Stimulated activated CD8-positive, alpha-beta memory T cell treated with anti-CD3 and anti-CD28 coated beads, Interleukin-12 subunit alpha, Interleukin-12 subunit beta, amount 100 ng/mL, for 24 hours (primary cell): ENCODE results near the gene TAP1.

Experiments
- DNase-seq: peaks from one replicate; pipeline ENCODE4 v3.0.0-alpha.2; 2020; ENCODE audit errors: extremely low read depth

Gene TAP1

DNA sequence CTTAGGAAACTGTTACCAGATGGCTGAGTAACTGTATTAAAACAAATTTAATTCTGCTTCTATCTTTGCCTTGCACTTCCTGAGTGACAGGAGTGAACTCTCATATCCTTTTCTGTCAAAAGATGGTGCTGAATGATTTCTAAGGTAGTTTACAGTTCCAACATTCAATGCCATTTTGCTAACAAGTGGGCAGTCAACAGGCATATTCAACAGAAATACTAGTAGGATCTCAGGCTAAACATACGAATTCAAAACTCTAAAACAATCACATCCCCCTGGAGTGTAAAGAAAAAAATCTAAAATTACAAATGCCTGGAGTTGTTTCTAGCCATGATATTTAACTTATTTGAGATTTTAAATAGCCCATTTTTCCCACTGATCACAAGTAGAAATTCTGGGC lies 7.2 kb upstream of the TAP1 start:
- no peak for DNase-seq

DNA sequence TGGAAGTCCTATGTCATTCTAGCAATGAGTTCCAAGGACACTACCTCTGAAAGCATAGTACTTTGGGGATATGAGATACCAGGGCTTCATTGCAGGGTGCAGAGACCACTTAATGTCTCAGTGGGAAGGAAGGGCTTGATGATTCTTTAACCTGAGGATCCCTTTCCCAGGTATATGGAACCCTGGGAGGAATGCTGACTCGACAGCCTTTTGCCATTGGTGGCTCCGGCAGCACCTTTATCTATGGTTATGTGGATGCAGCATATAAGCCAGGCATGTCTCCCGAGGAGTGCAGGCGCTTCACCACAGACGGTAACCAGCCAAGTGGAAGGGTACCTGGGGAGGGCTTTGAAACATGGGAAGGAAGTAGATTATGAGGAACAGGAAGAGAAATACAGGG lies 4.7 kb upstream of the TAP1 start:
- DNase-seq = no peak

DNA sequence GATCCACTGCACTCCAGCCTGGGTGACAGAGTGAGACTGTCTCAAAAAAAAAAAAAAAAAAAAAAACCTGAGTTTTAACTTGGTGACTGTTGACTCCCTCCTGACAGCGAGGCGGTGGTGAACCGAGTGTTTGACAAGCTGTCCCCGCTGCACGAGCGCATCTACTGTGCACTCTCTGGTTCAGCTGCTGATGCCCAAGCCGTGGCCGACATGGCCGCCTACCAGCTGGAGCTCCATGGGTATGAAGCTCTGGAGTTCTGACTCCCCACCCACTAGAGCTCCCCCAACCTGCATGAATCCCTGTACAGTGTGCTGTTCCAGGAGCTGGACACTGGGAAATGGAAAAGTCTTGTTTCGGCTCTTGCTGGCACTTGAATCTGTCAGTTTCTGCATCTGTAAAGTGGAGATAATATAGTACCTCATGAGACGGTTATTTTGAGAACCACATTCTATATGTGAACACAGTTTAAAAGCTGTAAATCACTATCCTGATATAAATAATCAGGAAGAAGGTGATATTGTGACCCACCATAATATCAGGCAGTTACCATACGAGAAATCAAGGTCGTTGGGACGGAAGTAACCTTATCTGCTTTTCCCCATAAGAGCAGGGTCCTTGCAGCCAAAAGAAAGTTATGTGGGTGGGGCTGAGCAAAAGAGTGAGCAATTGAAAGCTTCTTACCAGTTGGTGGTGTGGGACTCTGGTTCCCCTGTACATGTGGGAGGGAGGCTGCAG lies 3.8 kb upstream of the TAP1 start:
- no peak for DNase-seq

DNA sequence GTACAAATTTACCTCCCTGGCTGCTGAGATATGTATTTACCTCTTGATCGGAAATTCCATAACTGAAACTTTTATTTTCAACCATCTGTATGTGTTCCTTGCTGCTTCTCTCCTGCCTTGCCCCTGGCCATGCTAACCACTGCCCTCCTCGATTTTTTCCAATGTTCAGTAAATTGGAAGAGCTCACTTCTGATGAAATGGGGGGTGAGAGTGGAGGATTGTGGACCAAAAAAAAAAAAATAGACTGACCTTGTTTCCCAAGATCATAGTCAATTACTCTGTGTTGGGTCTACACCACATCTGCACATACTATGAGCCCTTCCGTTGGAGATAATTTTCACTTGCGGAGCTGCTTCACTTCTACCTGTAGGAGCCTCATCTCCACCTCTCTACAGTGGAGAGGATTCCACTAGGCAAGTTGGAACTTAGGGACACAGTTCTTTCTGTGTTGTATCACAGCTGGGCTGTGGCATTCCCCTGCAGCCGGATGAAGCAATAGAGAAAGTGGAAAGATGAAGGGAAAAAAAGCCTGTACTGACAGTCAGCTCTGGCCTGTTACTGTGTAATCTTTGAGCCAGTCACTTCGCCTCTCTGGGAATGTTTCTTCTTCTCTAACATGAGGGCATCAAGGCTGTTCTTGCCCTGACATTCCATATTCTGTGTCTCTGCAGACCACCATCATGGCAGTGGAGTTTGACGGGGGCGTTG lies 2.1 kb upstream of the TAP1 start:
- DNase-seq = no peak

DNA sequence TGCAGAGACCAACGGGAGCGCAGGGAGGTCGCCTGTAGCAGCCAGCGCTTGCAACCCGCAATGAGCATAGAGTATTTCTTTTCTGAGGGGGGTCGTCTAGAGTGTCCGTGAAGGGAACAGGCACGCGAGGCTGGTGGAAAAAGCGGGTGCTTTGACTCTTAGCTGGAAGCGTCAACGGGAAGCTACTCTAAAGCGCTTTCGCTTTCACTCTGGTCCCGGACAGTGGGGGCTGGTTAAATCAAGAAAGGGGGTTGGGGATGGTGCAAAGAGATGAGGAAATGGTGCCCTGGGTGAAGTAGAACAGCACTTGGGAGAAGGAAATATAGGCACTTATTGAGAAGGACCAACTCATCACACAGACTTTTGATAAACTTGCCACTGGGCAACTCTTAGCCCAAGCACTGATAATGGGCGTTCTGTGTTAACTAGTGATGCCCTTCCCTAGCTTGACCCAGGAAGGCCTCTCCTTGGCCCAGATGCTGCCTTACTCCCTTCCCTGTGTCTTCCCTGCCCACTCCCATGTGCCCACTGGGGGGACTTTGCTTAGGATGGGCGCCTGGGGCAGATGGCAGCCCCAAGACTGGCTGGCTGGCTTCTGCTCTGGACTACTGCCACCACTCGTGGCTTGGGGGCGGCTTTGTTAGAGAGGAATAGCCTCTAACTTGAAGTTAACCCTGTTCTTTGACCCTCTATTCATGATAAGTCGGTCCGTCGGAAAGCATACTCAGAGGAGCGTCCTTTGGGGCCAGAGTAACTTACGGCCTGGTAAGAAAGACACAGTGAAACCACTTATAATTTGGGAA lies 1.1 kb upstream of the TAP1 start:
- no peak for DNase-seq

GRCh38 chr6:32852844-32853540 lies 512 bp downstream of the TAP1 start:
- no peak for DNase-seq

- DNase-seq = no peak
These were observed 1.3 kb downstream of the TAP1 start for GRCh38 chr6:32852018-32852843.

DNA sequence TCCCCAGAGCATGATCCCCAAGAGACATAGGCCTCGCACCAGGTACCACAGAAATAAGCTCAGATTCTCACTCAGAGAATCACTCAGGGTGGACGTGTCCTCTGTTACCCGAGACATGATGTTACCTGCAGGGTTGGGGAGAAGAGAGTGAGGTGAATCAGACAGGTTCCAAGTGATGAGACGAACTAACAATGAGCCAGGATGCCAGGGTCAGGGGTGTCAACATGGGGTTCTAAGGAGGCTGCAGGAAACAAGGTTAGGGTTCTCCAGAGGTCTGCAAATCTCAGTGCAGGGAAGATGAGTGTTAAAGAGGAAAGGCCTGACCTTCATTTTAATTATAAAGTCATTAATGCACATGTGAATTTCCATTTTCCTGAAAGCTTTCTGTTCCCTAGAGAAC lies 2.5 kb downstream of the TAP1 start:
- DNase-seq = no peak

DNA sequence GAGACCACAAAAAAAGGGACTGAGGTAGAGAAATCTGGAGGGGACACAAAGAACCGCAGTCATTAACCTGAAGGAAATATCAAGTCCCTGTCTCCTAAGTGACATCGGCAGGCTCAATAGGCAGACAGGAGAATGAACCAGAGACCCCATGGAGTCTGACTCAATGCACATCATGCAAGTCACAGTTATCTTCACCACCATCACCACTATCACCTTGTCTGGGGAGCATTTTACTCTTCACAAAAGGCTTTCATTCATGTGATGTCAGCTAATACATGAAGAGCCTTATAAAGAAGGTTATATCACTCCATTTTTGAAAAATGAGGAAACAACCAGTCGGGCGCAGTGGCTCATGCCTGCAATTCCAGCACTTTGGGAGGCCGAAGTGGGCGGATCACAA lies 4.4 kb downstream of the TAP1 start:
- DNase-seq = no peak

DNA sequence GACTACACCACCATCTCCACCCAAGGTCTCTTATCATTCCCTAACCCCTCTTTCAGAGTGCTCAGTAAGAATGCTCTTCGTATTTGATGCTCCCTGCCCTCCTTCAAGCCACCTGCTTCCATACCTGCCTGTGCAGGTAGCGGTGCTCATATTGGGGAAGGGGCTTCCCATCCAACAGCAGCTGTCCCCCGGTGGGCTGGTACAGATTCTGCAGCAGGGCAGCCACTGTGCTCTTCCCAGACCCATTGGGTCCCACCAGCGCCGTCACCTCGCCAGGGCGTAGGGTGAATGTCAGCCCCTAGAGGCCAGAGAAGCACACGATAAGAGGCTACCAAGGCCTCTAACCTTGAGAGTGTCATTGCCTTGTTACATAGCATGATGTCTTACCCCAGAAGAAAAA lies 5.7 kb downstream of the TAP1 start:
- DNase-seq = no peak

DNA sequence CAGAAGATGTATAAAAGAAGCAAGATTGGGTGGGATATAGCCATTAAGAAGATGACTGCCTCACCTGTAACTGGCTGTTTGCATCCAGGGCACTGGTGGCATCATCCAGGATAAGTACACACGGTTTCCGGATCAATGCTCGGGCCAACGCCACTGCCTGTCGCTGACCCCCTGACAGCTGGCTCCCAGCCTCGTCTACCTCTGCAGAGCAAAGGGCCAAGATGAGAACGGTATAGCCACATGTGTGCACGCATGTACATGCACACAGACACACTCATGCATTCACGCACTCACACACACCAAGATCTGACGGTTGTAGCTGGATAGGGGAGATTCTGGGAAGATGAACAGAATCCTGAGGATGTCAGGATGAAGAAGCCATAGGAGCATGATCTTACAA lies 6.5 kb downstream of the TAP1 start:
- no peak for DNase-seq

DNA sequence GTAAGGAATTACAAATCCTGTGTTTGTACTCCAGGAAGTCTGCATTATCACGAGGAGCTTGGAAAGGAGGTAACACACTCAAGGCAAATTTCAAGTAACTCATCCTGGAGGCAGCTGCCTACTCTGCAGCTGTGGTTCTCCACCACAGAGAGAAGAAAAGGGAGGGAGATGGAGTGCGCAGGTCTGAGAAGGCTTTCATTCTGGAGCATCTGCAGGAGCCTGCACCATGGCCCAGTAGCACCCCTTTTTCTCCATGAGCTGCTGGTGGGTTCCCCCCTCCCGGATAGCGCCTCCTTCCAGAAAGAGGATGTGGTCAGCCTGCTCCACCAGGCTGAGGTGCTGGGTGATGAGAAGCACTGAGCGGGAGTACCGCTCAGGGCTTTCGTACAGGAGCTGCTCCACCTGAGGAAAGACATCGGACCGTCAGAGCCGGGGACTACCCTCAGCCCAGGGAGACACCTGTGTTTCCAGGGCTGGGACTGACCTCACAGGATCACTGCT lies 8.1 kb downstream of the TAP1 start:
- DNase-seq = no peak

DNA sequence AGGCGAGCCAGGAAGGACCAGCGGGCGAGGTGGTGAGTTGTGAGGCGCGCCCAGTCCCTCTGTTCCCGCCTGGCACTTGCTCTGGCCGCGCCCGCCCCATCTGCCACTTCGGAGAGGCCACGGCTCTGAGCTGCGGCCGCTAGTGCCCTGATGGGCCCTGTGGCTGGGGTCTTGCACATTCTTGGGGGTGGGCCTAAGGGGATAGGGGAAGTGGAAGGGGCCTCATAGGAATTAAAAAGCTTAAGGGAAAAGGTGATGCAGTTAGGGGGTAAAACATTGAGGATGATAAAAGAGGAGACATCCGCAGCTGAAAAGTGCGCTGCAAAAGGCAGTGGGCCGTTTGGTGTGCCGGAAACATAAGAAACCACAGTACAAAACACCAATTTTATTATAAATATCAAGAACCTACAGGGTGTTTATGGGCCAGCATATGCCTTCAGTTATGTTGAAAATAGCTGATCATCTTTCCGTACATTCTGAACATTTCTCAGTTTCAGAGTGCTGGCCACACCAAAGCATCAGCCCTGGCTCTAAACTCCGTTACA lies 8.6 kb downstream of the TAP1 start:
- DNase-seq = no peak

DNA sequence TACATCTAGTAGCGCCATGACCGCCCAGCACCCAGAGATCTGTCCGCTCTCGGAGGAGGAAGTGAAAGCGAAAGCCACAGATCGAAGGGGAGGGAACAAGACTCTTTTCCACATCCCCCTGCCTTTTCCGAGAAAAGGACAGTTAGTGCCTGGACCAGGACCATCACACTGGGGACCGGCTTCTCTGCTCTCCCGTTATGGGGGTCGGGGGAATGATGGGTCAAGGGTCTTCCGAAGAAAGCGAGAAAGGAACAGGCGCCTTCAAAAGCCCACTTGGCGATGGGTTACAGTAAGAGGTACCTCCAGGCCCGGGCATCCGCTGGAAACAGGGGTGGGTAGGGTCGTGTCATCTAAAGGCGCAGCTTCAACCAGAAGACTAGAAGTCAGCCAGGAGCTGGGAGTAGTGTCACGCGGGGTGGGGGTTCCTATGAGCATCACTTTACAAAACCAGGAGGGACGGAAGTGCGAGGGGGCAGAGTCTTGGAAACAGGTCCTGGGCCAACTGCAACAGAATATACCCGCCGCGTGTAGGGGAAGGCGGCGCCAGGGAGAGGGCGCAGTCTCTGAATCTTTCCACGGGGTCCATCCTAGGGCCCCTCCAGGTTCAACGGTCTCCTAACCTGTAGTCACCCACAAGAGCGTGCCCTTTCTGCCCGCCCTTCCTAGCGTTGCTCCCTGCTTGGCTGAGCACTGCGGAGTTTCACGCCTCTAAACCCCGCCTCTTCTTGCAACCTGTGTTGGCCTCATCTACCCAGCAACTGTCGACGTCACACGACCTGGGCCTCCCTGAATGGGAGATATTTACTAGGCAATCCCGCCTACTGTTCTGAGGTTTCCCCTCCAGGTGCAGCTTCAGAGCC lies 9.3 kb downstream of the TAP1 start, which contains the start of gene PSMB8:
TSS of gene PSMB8 (minus strand) at position 69 of the 860 bp plus-strand sequence. CDS start at position 18, 51 bp downstream.
- DNase-seq = peak; percentile 94

DNA sequence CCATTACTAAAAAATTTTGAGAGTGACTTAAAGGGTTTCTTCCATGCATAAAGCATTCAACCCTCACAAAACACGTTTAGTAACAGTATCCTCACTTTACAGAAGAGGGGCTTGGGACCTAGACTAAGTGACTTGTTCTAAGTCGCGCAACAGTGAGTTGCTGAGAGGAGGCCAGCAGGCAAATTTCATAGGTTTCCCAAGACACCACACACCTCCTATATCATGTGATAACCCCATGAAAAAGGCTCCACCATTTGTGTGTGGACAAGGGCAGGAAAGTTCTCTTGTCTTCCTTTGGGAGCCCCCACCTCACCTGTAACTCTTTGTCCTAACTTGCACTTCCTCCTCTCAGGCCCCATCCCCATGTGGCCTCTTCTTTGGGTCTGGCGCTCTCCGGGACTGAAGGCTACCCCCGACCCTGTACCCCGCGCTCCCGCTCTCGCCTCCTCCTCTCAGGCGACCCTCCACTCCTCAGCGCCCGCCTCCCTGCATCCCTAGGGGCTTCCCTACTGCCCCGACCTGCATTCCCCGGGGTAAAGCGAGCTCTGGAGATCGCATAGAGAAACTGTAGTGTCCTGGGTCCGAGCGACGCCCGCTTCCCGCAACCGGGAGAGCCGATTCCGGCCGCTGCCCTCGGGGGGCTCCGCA lies 10.0 kb downstream of the TAP1 start:
- DNase-seq = no peak

- no peak for DNase-seq
These were observed 10.8 kb downstream of the TAP1 start for GRCh38 chr6:32842690-32843089.

DNA sequence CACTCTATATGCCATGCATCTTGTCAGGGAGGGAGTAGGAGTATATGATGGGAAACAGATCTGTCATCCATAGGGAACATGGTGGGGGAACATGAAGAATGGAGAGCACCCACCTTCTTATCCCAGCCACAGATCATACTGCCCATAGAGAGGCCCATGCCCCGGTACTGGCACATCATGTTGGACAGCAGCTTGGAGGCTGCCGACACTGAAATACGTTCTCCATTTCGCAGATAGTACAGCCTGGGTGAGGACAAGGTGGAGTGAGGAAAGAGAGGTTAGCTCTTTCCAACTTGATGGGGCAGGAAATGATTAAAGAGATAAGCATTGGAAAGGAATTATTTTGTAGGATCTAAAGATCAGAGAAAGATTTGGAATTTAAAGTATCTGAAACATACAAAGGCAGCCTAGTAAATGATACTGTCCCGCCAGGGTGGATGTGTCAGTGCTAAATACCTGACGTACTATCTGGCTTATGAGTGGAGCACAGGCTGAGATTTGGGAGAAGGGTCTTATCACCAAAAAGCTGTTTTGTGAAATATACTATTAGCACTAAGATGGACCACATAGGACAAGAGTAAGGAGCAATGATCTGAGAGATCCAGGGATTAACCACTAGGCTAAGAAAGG lies 11.4 kb downstream of the TAP1 start:
- DNase-seq = no peak

DNA sequence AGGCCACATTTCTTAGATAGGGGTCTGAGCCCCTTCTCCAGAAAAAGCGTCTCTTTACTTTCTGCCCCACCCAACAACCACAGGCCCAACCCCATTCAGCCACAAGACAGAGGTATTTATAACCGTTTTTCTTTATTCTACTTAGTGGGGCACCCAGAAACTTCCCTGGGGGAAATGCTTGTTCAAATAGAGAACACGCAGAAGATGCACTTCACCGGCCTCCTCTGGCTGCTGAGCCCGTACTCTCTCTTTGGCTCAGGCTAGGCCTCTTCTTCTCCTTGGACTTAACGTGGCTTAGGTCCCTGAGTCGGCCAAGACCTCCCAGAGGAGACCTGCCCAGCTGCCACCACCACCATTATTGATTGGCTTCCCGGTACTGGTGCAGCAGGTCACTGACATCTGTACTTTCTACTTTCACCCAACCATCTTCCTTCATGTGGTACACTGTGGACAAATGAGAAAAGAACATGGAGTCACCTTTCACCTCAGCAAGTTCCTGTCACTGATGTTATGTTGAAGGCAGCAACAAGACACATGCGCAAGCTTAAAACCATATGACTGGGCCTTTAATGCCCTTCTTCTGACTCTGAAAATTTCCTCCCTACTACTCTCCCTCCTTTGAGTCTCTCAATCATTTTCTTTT lies 12.8 kb downstream of the TAP1 start:
- no peak for DNase-seq
